ENCODE results near the gene AKAP6.

DNA sequence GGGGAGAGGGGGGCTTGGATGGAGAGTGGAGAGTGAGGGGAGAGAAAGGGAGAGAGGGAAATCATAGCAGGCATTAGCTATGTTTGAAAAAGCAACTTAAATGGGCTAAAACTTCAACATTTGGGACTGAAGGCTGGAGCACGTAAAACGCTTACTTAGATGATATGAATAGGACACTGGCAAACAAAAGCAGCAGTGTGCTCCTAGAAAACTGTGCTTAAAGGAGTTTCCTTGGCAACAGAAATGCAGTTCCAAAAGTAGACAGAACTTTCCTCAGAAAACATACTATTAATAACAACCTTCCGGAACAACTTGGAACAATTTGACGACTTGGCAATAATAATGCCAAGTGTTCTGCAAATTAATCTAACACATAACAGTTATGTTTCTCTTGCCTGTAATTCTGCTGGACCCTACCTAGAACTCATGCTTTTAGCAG lies 374.1 kb downstream of the AKAP6 start:
- no peak for TF ChIP-seq EP300 (IDR thresholded peaks at IDR 0.05)
- TF ChIP-seq CTCF (IDR thresholded peaks at IDR 0.05) = no peak
